ENCODE results near the gene UNC45B. TPM values are rescaled to one million over a fixed set of nuclear protein-coding genes. Genes with fewer than 3 reads are reported as not detected.
"Not testable (repeated sequence)": the region's sequence is repeated elsewhere in the genome, so short reads cannot be mapped to it uniquely, and the experiment has no call there.

The UNC45B gene
- total RNA-seq, 1 donor from 2014 or later = 223 TPM

GRCh38 chr17:35132816-35133550 lies 14.6 kb upstream of the UNC45B start:
- ATAC-seq (ENCODE audit: poor library complexity) (no peak), DNase-seq (no peak)
- intact Hi-C loops (cut with DNase I) = no loop called here

DNA sequence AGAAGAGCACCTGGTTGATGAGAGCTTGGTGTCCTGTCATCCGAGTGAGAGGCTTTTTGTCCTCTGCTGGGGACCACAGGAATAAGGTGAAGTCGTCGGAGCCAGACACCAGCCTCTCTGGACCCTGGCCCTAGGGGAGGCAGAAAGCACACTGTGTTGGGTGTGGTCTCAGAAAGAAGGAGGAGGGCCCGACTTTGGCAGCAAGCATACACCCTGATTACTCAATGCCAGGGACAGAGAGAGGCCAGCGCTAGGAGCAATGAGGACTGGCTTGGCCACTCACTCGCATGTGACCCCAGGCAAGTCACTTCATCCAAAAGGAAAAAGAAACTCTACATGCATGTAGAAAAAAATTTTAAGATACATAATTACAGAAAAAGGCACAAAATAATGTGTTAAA lies 12.3 kb upstream of the UNC45B start:
- ATAC-seq (ENCODE audit: poor library complexity) (no peak), DNase-seq (no peak)
- intact Hi-C loops (cut with DNase I) = no loop called here

DNA sequence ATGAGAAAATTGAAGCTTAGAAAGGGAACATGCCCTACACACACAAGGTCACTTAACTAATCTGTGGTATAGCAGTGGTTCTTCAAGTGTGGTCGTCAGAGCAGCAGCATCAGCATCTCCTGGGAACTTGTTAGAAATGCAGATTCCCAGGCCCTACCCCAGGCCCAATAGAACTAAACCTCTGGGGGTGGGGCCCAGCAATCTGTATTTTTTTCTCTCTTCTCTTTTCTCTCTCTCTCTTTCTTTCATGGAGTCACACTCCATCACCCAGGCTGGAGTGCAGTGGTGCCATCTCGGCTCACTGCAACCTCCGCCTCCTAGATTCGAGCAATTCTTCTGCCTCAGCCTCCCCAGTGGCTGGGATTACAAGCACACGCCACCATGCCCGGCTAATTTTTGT lies 9.4 kb upstream of the UNC45B start:
- no peak for ATAC-seq (ENCODE audit: poor library complexity)
- no peak for DNase-seq
- intact Hi-C loops (cut with DNase I) = no loop called here

GRCh38 chr17:35141681-35142466 lies 5.7 kb upstream of the UNC45B start, which contains the start of gene NLE1:
TSS of gene NLE1 (minus strand) at chr17:35142303. CDS start at chr17:35142275, 28 bp downstream.
- intact Hi-C loops (cut with DNase I) = no loop called here

GRCh38 chr17:35142467-35142796 lies 5.2 kb upstream of the UNC45B start:
- no peak for ATAC-seq (ENCODE audit: poor library complexity)
- no peak for DNase-seq
- intact Hi-C loops (cut with DNase I) = no loop called here

More at GRCh38 chr17:35141681-35142466, 5.7 kb upstream of the UNC45B start, which contains the start of gene NLE1:
- DNase-seq (peak; percentile 89), ATAC-seq (ENCODE audit: poor library complexity) (peak; percentile 94)

DNA sequence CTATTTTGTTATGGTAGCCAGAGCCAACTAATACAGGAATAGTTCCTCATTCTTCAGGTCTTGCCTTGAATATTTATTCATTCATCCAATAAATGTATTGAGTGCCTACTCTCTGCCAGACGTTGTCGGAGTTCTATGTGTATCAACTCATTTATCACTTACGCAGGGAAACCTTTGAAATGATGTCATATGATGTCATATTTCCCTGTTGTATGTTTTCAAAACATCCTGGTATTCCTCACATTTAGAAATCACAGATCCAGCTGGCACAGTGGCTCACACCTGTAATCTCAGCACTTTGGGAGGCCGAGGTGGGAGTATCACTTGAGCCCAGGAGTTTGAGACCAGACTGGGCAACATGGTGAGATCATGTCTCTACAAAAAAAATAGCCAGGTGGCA lies 2.8 kb upstream of the UNC45B start:
- intact Hi-C loops (cut with DNase I) = no loop called here
- ATAC-seq (ENCODE audit: poor library complexity) = no peak
- DNase-seq = no peak

DNA sequence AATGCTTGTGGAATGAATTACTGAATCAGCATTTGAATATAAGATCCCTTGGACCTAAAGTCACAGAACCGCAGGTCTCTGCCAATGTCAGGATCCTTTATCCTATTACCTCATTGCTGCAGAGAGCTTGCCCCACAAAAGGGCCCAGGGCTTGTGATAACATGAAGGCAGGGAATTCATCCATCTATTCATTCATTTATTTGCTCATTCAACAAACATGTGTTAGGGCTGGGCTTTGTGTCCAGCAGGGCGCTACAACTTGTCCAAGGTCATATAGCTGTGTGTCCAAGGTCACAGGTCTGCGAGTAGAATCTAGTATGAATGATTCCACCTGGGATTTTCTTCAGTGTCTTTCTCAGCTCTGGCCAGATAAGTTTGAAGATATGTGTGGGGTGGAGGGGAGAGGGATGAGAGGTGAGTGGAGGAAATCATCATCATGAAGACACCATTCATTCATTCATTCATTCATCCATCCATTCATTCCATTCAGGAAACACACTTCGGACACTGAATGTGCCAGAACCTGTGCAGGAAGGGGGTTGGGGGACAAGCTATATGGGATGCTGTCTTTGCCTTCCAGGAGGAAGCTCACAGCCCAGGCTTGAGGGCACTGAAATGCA lies 1.3 kb upstream of the UNC45B start:
- intact Hi-C loops (cut with DNase I) = no loop called here
- DNase-seq = no peak
- ATAC-seq (ENCODE audit: poor library complexity) = no peak

GRCh38 chr17:35148144-35148543 lies 527 bp downstream of the UNC45B start:
- intact Hi-C loops (cut with DNase I) = no loop called here
- ATAC-seq (ENCODE audit: poor library complexity) = peak; percentile 22

GRCh38 chr17:35149941-35150340 lies 2.3 kb downstream of the UNC45B start:
- ATAC-seq (ENCODE audit: poor library complexity) (no peak), DNase-seq (no peak)
- intact Hi-C loops (cut with DNase I) = no loop called here

More at GRCh38 chr17:35148144-35148543, 527 bp downstream of the UNC45B start:
- no peak for DNase-seq

DNA sequence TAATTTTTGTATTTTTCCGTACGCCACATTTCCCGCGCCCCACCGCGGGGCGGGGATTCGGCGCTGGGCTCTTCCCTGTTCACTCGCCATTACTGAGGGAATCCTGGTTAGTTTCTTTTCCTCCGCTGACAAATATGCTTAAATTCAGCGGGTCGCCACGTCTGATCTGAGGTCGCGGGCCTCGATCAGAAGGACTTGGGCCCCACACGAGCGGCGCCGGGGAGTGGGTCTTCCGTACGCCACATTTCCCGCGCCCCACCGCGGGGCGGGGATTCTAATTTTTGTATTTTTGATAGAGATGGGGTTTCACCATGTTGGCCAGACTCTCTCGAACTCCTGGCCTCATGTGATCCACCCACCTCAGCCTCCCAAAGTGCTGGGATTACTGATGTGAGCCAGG lies 3.5 kb downstream of the UNC45B start:
- intact Hi-C loops (cut with DNase I); DNase-seq; ATAC-seq (ENCODE audit: poor library complexity): not testable (repeated sequence)

- intact Hi-C loops (cut with DNase I) = no loop called here
- ATAC-seq (ENCODE audit: poor library complexity) = no peak
- DNase-seq = no peak
Measured at GRCh38 chr17:35152421-35153140, 5.0 kb downstream of the UNC45B start.

- ATAC-seq (ENCODE audit: poor library complexity) (no peak), DNase-seq (no peak)
- intact Hi-C loops (cut with DNase I) = no loop called here
Measured at GRCh38 chr17:35154196-35155165, 6.9 kb downstream of the UNC45B start.

DNA sequence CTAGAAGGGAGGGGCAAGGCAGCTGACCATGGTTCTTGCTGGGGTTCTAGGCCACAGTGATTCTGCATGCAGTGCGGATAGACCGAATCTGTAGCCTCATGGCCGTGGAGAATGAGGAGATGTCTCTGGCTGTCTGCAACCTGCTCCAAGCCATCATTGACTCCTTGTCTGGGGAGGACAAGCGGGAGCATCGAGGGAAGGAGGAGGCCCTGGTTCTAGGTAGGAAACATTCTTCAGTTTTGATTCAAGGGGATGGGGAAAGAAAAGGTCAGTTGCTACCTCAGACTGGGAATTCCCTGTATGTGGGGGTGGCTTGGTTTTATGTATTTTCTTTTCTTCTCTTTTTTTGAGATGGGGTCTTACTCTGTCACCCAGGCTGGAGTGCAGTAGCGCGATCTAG lies 7.6 kb downstream of the UNC45B start:
- ATAC-seq (ENCODE audit: poor library complexity) (no peak), DNase-seq (no peak)
- intact Hi-C loops (cut with DNase I) = no loop called here

DNA sequence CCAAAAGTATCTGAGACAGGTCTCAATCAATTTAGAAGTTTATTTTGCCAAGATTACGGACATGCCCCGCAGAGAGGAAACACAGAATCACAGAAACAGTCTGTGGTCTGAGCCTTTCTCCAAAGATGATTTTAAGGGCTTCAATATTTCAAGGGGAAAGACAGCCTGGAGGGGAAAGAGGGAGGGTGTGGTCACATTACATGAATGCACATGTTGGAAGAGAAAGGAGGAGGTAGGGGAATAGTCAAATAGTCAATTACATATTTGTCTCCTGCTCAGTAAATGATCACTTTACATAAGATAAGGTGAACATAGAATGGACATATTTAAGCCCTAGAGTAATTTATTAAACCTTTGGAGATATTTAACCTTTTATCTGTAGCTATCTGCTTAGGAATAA lies 12.3 kb downstream of the UNC45B start:
- no peak for DNase-seq
- no peak for ATAC-seq (ENCODE audit: poor library complexity)
- intact Hi-C loops (cut with DNase I) = no loop called here

GRCh38 chr17:35160354-35161201 lies 13.0 kb downstream of the UNC45B start:
- no peak for ATAC-seq (ENCODE audit: poor library complexity)

GRCh38 chr17:35161281-35161761 lies 13.7 kb downstream of the UNC45B start:
- intact Hi-C loops (cut with DNase I) = no loop called here
- DNase-seq = no peak
- ATAC-seq (ENCODE audit: poor library complexity) = no peak

More at GRCh38 chr17:35160354-35161201, 13.0 kb downstream of the UNC45B start:
- intact Hi-C loops (cut with DNase I) = no loop called here
- no peak for DNase-seq

DNA sequence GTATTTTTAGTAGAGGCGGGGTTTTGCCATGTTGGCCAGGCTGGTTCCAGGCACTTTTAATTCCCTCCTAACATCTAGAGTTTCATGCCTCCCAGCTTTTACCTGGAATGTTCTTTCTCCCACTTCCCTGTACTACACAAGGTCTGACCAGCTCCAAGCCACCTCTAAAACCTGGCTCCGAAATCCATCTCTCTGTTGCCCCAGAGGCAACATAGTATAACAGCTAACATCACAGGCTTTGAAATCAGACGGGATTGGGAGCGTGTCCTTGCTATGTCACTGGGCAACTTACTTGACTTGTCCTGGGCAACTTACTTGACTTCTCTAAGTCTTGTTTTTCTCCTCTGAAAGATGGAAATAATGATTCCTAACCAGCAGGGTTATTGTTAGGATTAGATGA lies 15.1 kb downstream of the UNC45B start:
- no peak for ATAC-seq (ENCODE audit: poor library complexity)
- intact Hi-C loops (cut with DNase I) = no loop called here
- no peak for DNase-seq
